HCT116 (cell line): ENCODE results near the gene SNX13. TPM values are rescaled to one million over a fixed set of nuclear protein-coding genes. Genes with fewer than 3 reads are reported as not detected.

Experiments
- ATAC-seq: fragments of 200-7000 bp; cut with Tn5 transposase; 2 replicates; pipeline ENCODE4 v1.9.1; 2020; ENCODE audit warnings: mild to moderate bottlenecking, moderate library complexity
- BruUV-seq: library from RNA; stranded (reverse); fragments of 400-500 nt; replicated peaks from 2 replicates; lab custom pipeline; 2021; lab: Mats Ljungman, UMichigan
- CTCF ChIA-PET: fragments of 300-600 bp; sonication (Branson Sonifier 250); formaldehyde crosslinking; loops from one replicate; lab custom pipeline; 2021; ENCODE audit warnings: antibody characterized with exemption; lab: Charles Lee
- POLR2A ChIA-PET: fragments of 300-600, 350-600 bp; sonication (Branson Sonifier 250); formaldehyde crosslinking; loops from one replicate; lab custom pipeline; 2021; ENCODE audit warnings: antibody characterized with exemption; lab: Charles Lee
- RAD21 ChIA-PET, 2 experiments: fragments of 300-600 bp; sonication (Branson Sonifier 250); formaldehyde crosslinking; loops; one replicate each; lab custom pipeline; 2023; ENCODE audit warnings: low total read pairs in 2 of 2; ENCODE audit not compliant: uncharacterized antibody in 2 of 2, unreplicated experiment in 2 of 2, low non-redundant PET in 1 of 2; lab: Charles Lee
- DNase-seq: peaks from one replicate; pipeline ENCODE4 v3.0.0-alpha.2; 2010; ENCODE audit warnings: low read depth, low spot score
- H2AFZ ChIP-seq: fragments of 200-600 bp; shearing (Covaris generic), sonication (generic); 2 replicates; pipeline ENCODE4 v1.6.1; 2017; ENCODE audit warnings: low read depth, mixed run types, mixed read lengths, antibody characterized with exemption, low read length; ENCODE audit not compliant: poor library complexity, severe bottlenecking
- H3K27ac ChIP-seq: 2 replicates; pipeline ENCODE4 v1.5.1; 2012; ENCODE audit warnings: low read depth, low read length
- H3K27me3 ChIP-seq: fragments of 200-600 bp; sonication (generic); 2 replicates; pipeline ENCODE4 v1.6.1; 2016; ENCODE audit warnings: mixed run types, low read length, mixed read lengths; ENCODE audit not compliant: insufficient read depth
- H3K36me3 ChIP-seq, 2 experiments: fragments of 200-500 bp in 1 of 2; fragments of 200-600 bp in 1 of 2; sonication (Bioruptor generic) in 1 of 2; sonication (generic) in 1 of 2; 2 replicates each; pipeline versions ENCODE4 v1.5.1 to v1.6.1; 2014 to 2016; ENCODE audit warnings: low read length in 2 of 2, inconsistent platforms in 1 of 2, mixed read lengths in 1 of 2, mixed run types in 1 of 2; ENCODE audit not compliant: insufficient read depth in 2 of 2, control insufficient read depth in 1 of 2
- H3K4me1 ChIP-seq, 2 experiments: fragments of 200-600 bp in 1 of 2; sonication (generic) in 1 of 2; 2 replicates each; pipeline versions ENCODE4 v1.5.1 to v1.6.1; 2012 to 2017; ENCODE audit warnings: low read length in 2 of 2, inconsistent platforms in 1 of 2, mild to moderate bottlenecking in 1 of 2, mixed read lengths in 1 of 2, mixed run types in 1 of 2, moderate library complexity in 1 of 2; ENCODE audit not compliant: insufficient read depth in 2 of 2, control insufficient read depth in 1 of 2
- H3K4me2 ChIP-seq: fragments of 200-600 bp; sonication (generic); 2 replicates; pipeline ENCODE4 v1.6.1; 2017; ENCODE audit warnings: mixed run types, low read length, mixed read lengths
- H3K4me3 ChIP-seq, 2 experiments: fragments of 200-600 bp in 1 of 2; sonication (generic) in 1 of 2; replicated peaks in 1 of 2; 2 replicates each; pipeline ENCODE4 v1.5.1; 2011 to 2016; ENCODE audit warnings: low read length in 2 of 2, control low read depth in 1 of 2, low read depth in 1 of 2, mild to moderate bottlenecking in 1 of 2, mixed read lengths in 1 of 2, mixed run types in 1 of 2
- H3K79me2 ChIP-seq: fragments of 200-600 bp; sonication (generic); 2 replicates; pipeline ENCODE4 v1.6.1; 2017; ENCODE audit warnings: mild to moderate bottlenecking, mixed run types, low read length, moderate library complexity, mixed read lengths; ENCODE audit not compliant: insufficient read depth
- H3K9ac ChIP-seq: fragments of 200-600 bp; sonication (generic); 2 replicates; pipeline ENCODE4 v1.6.1; 2016; ENCODE audit warnings: low read length, mixed read lengths
- H3K9me2 ChIP-seq: fragments of 200-600 bp; sonication (generic), shearing (Covaris generic); 2 replicates; pipeline ENCODE4 v1.6.1; 2017; ENCODE audit warnings: mixed run types, mild to moderate bottlenecking, moderate library complexity; ENCODE audit not compliant: insufficient read depth
- H3K9me3 ChIP-seq, 2 experiments: fragments of 200-500 bp in 1 of 2; fragments of 200-600 bp in 1 of 2; sonication (Bioruptor generic) in 1 of 2; sonication (generic) in 1 of 2; 2 replicates each; pipeline ENCODE4 v1.6.1; 2014 to 2017; ENCODE audit warnings: low read length in 2 of 2, mixed read lengths in 2 of 2, inconsistent platforms in 1 of 2, low read depth in 1 of 2, mild to moderate bottlenecking in 1 of 2, mixed run types in 1 of 2, moderate library complexity in 1 of 2; ENCODE audit not compliant: control insufficient read depth in 1 of 2, insufficient read depth in 1 of 2
- H4K20me1 ChIP-seq: fragments of 200-600 bp; sonication (generic), shearing (Covaris generic); 2 replicates; pipeline ENCODE4 v1.6.1; 2017; ENCODE audit warnings: mixed run types, mild to moderate bottlenecking, moderate library complexity; ENCODE audit not compliant: insufficient read depth
- CEBPB ChIP-seq: IDR thresholded peaks from 2 replicates; pipeline ENCODE4 v1.6.1; 2012; ENCODE audit warnings: low read depth
- EZH2phosphoT487 ChIP-seq: fragments of 200-600 bp; IDR thresholded peaks from 2 replicates; pipeline ENCODE4 v1.6.1; 2018; ENCODE audit warnings: antibody characterized with exemption, borderline replicate concordance
- POLR2A ChIP-seq: IDR thresholded peaks from 2 replicates; pipeline ENCODE4 v1.7.0; 2011; ENCODE audit warnings: borderline replicate concordance; ENCODE audit not compliant: insufficient read depth, insufficient read length; ENCODE audit errors: extremely low read depth
- RAD21 ChIP-seq: IDR thresholded peaks from 2 replicates; pipeline ENCODE4 v1.6.1; 2012; ENCODE audit warnings: low read depth, mild to moderate bottlenecking
- SIN3A ChIP-seq: IDR thresholded peaks from 2 replicates; pipeline ENCODE4 v1.6.1; 2012; ENCODE audit warnings: low read depth
- SP1 ChIP-seq: IDR thresholded peaks from 2 replicates; pipeline ENCODE4 v1.6.1; 2012; ENCODE audit warnings: low read depth
- TCF7L2 ChIP-seq: IDR thresholded peaks from 2 replicates; pipeline ENCODE4 v1.7.0; 2011; ENCODE audit warnings: borderline replicate concordance, inconsistent platforms; ENCODE audit not compliant: insufficient read depth, insufficient read length; ENCODE audit errors: extremely low read depth
- intact Hi-C: fragments of 100-400 bp; cut with micrococcal nuclease; formaldehyde crosslinking; loops from 2 replicates; pipeline ENCODE4 v1.10.0; 2022
- total RNA-seq: library from RNA; stranded (reverse); gene quantifications from one replicate; pipeline ENCODE4 v1.2.1, GENCODE V29; 2021; ENCODE audit not compliant: unreplicated experiment
- TF ChIP-seq, protein P1 (sequence below): IDR thresholded peaks from 2 replicates; pipeline ENCODE4 v1.6.1; 2012
- TF ChIP-seq, protein P2 (sequence below): IDR thresholded peaks from 2 replicates; pipeline ENCODE4 v1.6.1; 2012; ENCODE audit warnings: low read depth

Gene SNX13
- total RNA-seq, 1 experiment from 2014 or later = 33.4 TPM

DNA sequence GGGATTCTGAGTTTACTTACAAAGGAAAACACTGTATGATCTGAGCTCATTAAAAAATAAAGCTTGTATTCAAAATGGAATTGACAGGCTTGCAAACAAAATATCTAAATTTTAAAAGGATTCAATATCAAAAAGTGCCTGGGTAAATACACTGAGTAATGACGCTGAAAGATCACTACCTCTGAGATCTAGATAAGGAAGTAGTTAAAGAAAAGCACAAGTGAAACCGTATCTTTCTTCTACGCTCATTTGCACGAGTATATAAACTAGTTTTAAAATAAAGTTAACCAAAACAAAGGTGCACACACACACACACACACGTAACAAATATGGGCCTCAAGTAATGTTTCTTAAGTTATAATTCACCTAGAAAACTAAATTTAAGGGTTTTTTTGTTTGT is 93.4 kb downstream of the SNX13 start:
- Histone ChIP-seq H3K27me3 (no peaks in the 10 kb centered on the region), H4K20me1 (no peaks in the 10 kb centered on the region), H3K79me2 (no peaks in the 10 kb centered on the region), H3K4me3 (no peak overlapping the region), H2AFZ (no peak overlapping the region), H3K27ac (no peak overlapping the region), H3K36me3 (no peaks in the 10 kb centered on the region), H3K4me2 (no peak overlapping the region), H3K9ac (no peak overlapping the region), H3K9me2 (no peaks in the 10 kb centered on the region), H3K9me3 (no peaks in the 10 kb centered on the region), H3K4me1 (no peaks in the 10 kb centered on the region)
- no TSS peak for BruUV-seq
- DNase-seq (no peak), ATAC-seq (no peak)
- TF ChIP-seq, protein P1, sequence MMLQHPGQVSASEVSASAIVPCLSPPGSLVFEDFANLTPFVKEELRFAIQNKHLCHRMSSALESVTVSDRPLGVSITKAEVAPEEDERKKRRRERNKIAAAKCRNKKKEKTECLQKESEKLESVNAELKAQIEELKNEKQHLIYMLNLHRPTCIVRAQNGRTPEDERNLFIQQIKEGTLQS = no peak
- TF ChIP-seq TCF7L2 (no peak), RAD21 (no peak), CEBPB (no peak), POLR2A (no peak), SP1 (no peak)
- TF ChIP-seq, protein P2, sequence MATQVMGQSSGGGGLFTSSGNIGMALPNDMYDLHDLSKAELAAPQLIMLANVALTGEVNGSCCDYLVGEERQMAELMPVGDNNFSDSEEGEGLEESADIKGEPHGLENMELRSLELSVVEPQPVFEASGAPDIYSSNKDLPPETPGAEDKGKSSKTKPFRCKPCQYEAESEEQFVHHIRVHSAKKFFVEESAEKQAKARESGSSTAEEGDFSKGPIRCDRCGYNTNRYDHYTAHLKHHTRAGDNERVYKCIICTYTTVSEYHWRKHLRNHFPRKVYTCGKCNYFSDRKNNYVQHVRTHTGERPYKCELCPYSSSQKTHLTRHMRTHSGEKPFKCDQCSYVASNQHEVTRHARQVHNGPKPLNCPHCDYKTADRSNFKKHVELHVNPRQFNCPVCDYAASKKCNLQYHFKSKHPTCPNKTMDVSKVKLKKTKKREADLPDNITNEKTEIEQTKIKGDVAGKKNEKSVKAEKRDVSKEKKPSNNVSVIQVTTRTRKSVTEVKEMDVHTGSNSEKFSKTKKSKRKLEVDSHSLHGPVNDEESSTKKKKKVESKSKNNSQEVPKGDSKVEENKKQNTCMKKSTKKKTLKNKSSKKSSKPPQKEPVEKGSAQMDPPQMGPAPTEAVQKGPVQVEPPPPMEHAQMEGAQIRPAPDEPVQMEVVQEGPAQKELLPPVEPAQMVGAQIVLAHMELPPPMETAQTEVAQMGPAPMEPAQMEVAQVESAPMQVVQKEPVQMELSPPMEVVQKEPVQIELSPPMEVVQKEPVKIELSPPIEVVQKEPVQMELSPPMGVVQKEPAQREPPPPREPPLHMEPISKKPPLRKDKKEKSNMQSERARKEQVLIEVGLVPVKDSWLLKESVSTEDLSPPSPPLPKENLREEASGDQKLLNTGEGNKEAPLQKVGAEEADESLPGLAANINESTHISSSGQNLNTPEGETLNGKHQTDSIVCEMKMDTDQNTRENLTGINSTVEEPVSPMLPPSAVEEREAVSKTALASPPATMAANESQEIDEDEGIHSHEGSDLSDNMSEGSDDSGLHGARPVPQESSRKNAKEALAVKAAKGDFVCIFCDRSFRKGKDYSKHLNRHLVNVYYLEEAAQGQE = no peak
- ChIA-PET RAD21 (no interaction called here), POLR2A (no interaction called here), CTCF (no interaction called here)
- intact Hi-C loops = no loop called here

DNA sequence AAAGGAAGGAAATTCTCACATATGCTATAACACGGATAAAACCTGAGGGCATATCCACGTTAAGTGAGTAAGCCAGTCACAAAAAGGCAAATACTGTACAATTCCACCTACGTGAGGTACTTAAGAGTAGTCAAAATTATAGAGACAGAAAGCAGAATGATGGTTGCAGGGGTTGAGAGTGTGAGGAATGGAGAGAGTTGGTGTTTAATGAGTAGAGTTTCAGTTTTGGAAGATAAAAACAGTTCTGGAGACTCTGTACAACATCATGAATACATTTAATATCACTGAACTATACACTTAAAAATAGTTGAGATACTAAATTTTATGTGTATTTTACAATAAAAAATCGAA is 95.1 kb downstream of the SNX13 start:
- no peak overlapping the region for H3K4me2 ChIP-seq
- intact Hi-C loops = no loop called here
- RAD21 ChIA-PET = no interaction called here
- BruUV-seq = no TSS peak
- CTCF ChIA-PET = no interaction called here
- TF ChIP-seq POLR2A (no peak), SIN3A (no peak), CEBPB (no peak), EZH2phosphoT487 (no peak), RAD21 (no peak)
- TF ChIP-seq, protein P1 = no peak
- no peak overlapping the region for H3K27ac ChIP-seq
- ATAC-seq (no peak), DNase-seq (no peak)
- H3K4me3 ChIP-seq = no peak overlapping the region
- no peak overlapping the region for H3K9ac ChIP-seq
- H3K79me2 ChIP-seq = no peaks in the 10 kb centered on the region
- H3K36me3 ChIP-seq = no peaks in the 10 kb centered on the region
- H4K20me1 ChIP-seq = no peaks in the 10 kb centered on the region
- H2AFZ ChIP-seq = no peak overlapping the region
- H3K9me3 ChIP-seq = no peaks in the 10 kb centered on the region
- no peaks in the 10 kb centered on the region for H3K4me1 ChIP-seq
- POLR2A ChIA-PET = no interaction called here
- no peaks in the 10 kb centered on the region for H3K27me3 ChIP-seq
- H3K9me2 ChIP-seq = no peaks in the 10 kb centered on the region
